IPS-20b (cell line): ENCODE measurements around the gene CYFIP1.
A peak's percentile ranks its signal among the peaks of the same experiment; 100 is the strongest.
"Not testable (repeated sequence)": the region's sequence is repeated elsewhere in the genome, so short reads cannot be mapped to it uniquely, and the experiment has no call there.

ENCODE experiments used
- H3K27ac ChIP-seq: one replicate; pipeline ENCODE4 v1.5.1; 2013; ENCODE audit warnings: low read length
- H3K27me3 ChIP-seq: 2 replicates; pipeline ENCODE4 v1.6.1; 2013; ENCODE audit warnings: mild to moderate bottlenecking, low read length, inconsistent platforms; ENCODE audit not compliant: insufficient read depth
- H3K36me3 ChIP-seq: 2 replicates; pipeline ENCODE4 v1.6.1; 2013; ENCODE audit warnings: low read depth, mild to moderate bottlenecking, inconsistent platforms, low read length, moderate library complexity; ENCODE audit not compliant: insufficient read depth
- H3K4me1 ChIP-seq: 2 replicates; pipeline ENCODE4 v1.6.1; 2013; ENCODE audit warnings: mild to moderate bottlenecking, control low read depth, inconsistent platforms, low read length, moderate library complexity; ENCODE audit not compliant: insufficient read depth
- H3K4me3 ChIP-seq: 2 replicates; pipeline ENCODE4 v1.5.1; 2013; ENCODE audit warnings: mild to moderate bottlenecking, low read length, inconsistent platforms
- H3K9ac ChIP-seq: 2 replicates; pipeline ENCODE4 v1.6.1; 2013; ENCODE audit warnings: low read depth, mild to moderate bottlenecking, inconsistent platforms, low read length, moderate library complexity
- H3K9me3 ChIP-seq: 2 replicates; pipeline ENCODE4 v1.6.1; 2013; ENCODE audit warnings: mild to moderate bottlenecking, low read depth, low read length, inconsistent platforms; ENCODE audit not compliant: insufficient read depth

CYFIP1 gene

DNA sequence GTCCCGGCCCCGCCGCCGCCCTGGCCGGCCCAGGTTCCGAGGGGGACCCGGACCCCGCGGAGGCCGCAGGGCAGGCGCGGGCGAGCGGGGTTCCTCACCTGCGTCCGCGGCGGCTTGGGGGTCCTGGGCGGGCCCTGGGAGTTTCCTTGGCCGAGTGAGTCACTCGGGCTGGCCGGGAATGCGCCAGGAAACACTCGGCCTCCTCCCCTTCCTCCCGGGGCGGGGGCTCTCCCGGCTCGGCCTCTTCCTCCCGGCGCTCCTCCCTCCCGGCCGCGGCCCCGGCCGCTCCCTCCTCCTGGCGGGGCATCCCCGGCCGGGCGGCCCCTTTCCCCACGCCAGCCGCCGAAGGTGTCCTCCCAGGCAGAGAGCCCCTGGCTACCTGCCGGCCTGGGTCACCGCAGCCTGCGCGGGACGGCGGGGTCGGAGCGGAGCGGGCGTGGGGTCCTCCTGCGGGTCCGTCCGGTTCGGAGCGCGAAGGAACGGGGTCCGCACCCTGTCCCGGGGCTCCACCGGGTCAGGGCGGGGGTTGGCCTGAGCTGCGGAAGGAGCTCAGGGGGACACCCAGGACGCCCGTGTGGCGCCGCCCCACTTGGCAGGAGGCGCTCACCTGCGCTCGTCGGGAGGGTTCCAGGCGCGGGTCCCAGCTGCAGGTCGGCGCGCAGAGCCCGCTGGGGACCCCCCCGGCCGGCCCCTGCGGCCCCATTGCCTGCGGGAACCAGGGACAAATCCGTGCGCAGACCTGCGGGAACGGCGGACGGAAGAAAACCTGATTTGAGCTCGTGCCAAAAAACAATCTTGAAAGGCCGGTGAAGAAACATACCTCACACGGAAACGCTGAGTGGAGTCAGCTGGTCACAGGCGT is at the start of gene CYFIP1:
CYFIP1 (minus strand) TSS at position 180 of the 862 bp plus-strand sequence. CDS start 33,083 bp downstream, outside the sequence.
- Histone ChIP-seq H3K4me3 (peak within 1 kb of the TSS; percentile 85), H3K27ac (no peak within 1 kb of the TSS), H3K4me1 (peaks cover 6% of the 10 kb centered on the region; the same call in 1 of the 2 replicates), H3K9ac (peak within 1 kb of the TSS; percentile 81), H3K9me3 (no peaks in the 10 kb centered on the region), H3K27me3 (peaks cover 43% of the 10 kb centered on the region), H3K36me3 (no peaks in the 10 kb centered on the region)

DNA sequence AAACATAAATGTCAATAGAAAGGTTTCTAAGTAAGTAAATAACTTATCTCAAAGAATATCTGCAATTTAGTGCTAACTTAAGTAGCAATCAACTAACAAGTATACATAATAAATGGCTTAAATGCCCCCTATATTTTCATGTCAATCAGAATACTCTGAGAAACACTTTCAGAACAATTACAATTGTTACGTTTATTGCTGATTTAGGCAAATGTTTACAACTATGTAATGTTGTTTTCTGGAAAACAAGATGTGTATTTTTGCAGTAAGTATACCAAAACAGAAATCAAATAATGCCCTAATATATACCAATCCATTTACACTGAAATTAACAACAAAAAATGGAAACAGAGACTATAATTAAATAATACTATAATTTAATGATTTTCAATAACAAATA is 46.0 kb upstream of the CYFIP1 start:
- Histone ChIP-seq H3K4me3 (no peak overlapping the region), H3K27me3 (no peaks in the 10 kb centered on the region), H3K27ac (no peak overlapping the region), H3K36me3 (peaks cover 96% of the 10 kb centered on the region), H3K9me3 (no peaks in the 10 kb centered on the region), H3K9ac (no peak overlapping the region), H3K4me1 (no peaks in the 10 kb centered on the region)

DNA sequence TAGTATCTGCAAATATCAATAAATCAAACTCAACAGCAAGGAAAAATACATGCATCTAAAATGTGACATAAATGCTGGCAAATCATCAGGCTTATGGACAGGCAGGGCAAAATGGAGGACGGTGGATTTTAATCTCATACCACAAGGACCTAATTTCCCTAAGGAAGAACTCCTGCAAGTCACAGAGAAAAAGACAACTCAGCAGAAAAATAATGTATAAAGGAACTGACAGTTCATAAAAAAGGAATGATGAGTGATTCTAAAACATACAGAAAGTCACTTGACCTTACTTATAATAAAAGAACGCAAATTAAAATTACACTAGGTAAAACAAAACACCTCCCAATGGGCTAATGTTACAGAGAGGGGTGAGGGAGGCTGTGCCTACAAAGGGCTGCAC is 42.0 kb upstream of the CYFIP1 start:
- Histone ChIP-seq H3K27me3 (no peaks in the 10 kb centered on the region), H3K4me1 (no peaks in the 10 kb centered on the region), H3K27ac (no peak overlapping the region), H3K9me3 (no peaks in the 10 kb centered on the region), H3K9ac (no peak overlapping the region), H3K36me3 (peaks cover 91% of the 10 kb centered on the region), H3K4me3 (no peak overlapping the region)

DNA sequence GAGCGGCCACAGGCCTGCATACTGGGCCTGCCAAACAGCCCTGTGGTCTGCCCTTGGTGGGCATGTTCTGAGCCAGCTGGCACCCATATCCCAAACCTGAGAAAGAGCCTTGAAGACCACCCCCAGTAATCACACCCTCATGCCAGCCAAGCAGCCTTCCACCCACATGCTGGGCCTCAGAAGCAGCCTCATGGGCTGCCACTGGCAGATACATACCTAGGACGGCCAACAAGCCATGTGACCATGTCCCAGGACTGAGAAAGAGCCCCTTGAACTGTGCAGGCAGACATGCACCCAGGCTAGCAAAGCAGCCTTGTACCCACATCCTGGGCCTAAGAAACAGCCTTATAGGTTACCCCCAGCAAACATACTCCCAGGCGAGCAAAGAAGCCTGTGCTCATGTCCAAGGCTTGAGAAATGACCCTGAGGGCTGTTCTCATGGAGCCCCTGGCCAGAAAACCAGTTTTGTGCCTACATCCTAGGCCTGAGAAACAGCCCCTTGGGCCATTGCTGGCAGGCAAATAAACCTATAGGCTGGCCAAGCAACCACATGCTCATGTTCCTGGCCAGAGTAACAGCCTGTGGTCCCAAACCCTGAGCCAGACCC is 34.3 kb upstream of the CYFIP1 start:
- no peak overlapping the region for H3K4me3 ChIP-seq
- no peaks in the 10 kb centered on the region for H3K4me1 ChIP-seq
- peaks cover 81% of the 10 kb centered on the region for H3K36me3 ChIP-seq
- H3K27ac ChIP-seq, result no peak overlapping the region
- H3K27me3 ChIP-seq, result no peaks in the 10 kb centered on the region
- H3K9me3 ChIP-seq, result no peaks in the 10 kb centered on the region
- no peak overlapping the region for H3K9ac ChIP-seq

DNA sequence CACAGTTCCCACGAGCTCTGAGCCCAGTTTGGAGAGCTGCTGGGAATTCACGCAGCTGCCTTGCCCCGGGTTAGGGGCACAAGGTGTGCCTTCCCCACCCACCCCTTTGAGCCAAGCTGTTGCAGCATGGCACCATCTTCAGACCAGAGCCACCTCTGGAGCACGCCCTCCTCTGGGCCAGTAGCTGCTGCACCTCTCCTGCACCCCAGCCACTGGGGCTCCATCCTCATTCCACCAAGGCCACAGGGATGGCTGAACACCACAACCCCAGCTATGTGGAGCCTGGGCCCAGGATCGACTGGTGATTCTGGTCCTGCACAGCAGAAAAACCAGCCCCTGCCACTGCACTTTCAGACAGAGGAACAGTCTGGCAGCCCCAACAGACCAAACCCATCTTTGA is 33.5 kb upstream of the CYFIP1 start:
- H3K9me3 ChIP-seq, result no peaks in the 10 kb centered on the region
- no peak overlapping the region for H3K9ac ChIP-seq
- H3K4me1 ChIP-seq, result no peaks in the 10 kb centered on the region
- H3K36me3 ChIP-seq, result peaks cover 80% of the 10 kb centered on the region
- no peak overlapping the region for H3K27ac ChIP-seq
- H3K27me3 ChIP-seq, result no peaks in the 10 kb centered on the region
- H3K4me3 ChIP-seq, result no peak overlapping the region

DNA sequence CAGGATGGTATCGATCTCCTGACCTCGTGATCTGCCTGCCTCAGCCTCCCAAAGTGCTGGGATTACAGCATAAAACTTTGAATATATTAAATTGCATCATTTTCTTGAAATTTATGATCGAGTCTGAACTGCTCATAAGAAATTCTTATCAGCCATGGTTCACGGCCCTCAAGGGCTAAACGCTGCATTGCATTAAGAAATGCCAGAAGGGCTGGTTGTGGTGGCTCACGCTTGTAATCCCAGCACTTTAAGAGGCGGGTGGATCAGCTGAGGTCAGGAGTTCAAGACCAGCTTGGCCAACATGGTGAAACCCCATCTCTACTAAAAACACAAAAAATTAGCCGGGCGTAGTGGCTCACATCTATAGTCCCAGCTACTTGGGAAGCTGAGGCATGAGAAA is 32.4 kb upstream of the CYFIP1 start:
- peaks cover 78% of the 10 kb centered on the region for H3K36me3 ChIP-seq
- not testable (repeated sequence) for H3K4me3 ChIP-seq, H3K9me3 ChIP-seq, H3K27me3 ChIP-seq, H3K27ac ChIP-seq, H3K9ac ChIP-seq, H3K4me1 ChIP-seq

DNA sequence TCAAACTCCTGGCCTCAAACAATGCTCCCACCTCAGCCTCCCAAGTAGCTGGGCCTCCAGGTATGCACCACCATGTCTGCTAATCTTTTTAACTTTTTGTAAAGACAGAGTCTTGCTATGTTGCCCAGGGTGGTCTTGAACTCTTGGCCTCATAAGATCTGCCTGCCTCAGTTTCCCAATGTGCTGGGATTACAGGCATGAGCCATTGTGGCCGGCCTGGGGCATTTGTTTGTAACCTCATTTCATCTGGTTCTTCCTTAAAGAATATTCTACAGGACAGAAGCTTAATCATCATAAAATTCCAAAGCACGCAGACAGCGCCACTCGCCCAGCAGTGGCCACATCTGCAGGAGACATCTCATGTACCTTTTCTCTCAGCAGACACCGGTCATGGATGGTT is 23.6 kb upstream of the CYFIP1 start:
- no peak overlapping the region for H3K27ac ChIP-seq
- H3K36me3 ChIP-seq, result peaks cover 85% of the 10 kb centered on the region
- no peaks in the 10 kb centered on the region for H3K9me3 ChIP-seq
- H3K27me3 ChIP-seq, result no peaks in the 10 kb centered on the region
- H3K4me1 ChIP-seq, result no peaks in the 10 kb centered on the region
- H3K4me3 ChIP-seq, result no peak overlapping the region
- no peak overlapping the region for H3K9ac ChIP-seq

DNA sequence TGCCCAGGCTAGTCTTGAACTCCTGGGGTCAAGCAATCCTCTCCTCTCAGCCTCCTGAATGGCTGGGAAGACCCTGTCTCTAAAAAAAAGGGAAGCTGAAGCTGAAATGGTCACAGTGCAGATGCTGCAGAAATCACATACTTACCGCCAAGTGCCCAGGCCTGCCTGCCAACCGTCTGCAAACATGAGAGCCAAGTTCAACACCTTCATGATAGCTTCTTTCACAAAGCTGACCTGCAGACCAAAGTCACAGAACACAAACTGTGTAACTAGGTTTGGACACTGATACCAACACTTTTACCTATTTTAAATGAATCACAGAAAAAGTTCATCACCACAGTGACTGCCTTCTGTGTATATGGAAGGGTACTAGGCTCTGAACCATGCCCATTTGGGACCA is 22.8 kb upstream of the CYFIP1 start:
- no peak overlapping the region for H3K27ac ChIP-seq
- no peaks in the 10 kb centered on the region for H3K27me3 ChIP-seq
- H3K4me1 ChIP-seq, result no peaks in the 10 kb centered on the region
- H3K36me3 ChIP-seq, result peaks cover 79% of the 10 kb centered on the region
- no peak overlapping the region for H3K9ac ChIP-seq
- H3K4me3 ChIP-seq, result no peak overlapping the region
- no peaks in the 10 kb centered on the region for H3K9me3 ChIP-seq

DNA sequence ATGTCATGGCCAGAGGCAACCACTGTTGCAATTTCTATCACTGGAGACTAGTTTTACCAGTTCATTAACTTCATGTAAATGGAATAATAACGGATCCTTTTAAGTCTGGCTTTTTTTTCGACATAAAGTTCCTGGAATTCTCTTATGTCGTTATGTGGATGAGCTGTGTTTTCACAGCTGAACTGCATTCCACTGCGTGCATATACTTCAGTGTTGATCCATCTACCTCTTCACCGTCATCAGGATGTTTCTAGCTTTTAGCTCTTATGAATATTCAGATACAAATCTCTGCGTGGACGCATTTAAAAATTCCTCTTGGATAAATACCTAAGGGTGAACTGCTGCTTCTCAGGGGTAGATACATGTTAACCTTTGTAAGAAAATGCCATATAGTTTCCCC is 15.6 kb upstream of the CYFIP1 start:
- no peaks in the 10 kb centered on the region for H3K27me3 ChIP-seq
- no peaks in the 10 kb centered on the region for H3K4me1 ChIP-seq
- H3K36me3 ChIP-seq, result peaks cover 36% of the 10 kb centered on the region
- H3K9ac ChIP-seq, result no peak overlapping the region
- no peak overlapping the region for H3K4me3 ChIP-seq
- H3K9me3 ChIP-seq, result no peaks in the 10 kb centered on the region
- no peak overlapping the region for H3K27ac ChIP-seq

DNA sequence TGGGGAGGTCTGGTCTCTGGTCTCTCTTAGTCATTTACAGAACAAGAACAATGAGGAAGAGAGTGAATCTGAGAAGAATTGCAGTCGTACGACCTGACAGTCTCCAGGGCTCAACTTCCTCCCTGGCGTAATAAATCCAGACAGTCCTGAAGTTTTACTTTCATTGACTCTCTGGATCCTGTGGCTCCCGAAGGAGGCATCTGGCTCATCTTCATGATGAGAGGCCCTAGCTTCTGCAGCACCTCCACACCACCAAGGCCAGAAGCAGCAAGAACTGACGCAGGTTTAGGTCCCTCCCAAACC is 11.8 kb upstream of the CYFIP1 start:
- H3K9me3 ChIP-seq, result no peaks in the 10 kb centered on the region
- H3K27me3 ChIP-seq, result no peaks in the 10 kb centered on the region
- no peak overlapping the region for H3K27ac ChIP-seq
- H3K9ac ChIP-seq, result no peak overlapping the region
- H3K4me3 ChIP-seq, result no peak overlapping the region
- H3K4me1 ChIP-seq, result no peaks in the 10 kb centered on the region
- H3K36me3 ChIP-seq, result peaks cover 13% of the 10 kb centered on the region

DNA sequence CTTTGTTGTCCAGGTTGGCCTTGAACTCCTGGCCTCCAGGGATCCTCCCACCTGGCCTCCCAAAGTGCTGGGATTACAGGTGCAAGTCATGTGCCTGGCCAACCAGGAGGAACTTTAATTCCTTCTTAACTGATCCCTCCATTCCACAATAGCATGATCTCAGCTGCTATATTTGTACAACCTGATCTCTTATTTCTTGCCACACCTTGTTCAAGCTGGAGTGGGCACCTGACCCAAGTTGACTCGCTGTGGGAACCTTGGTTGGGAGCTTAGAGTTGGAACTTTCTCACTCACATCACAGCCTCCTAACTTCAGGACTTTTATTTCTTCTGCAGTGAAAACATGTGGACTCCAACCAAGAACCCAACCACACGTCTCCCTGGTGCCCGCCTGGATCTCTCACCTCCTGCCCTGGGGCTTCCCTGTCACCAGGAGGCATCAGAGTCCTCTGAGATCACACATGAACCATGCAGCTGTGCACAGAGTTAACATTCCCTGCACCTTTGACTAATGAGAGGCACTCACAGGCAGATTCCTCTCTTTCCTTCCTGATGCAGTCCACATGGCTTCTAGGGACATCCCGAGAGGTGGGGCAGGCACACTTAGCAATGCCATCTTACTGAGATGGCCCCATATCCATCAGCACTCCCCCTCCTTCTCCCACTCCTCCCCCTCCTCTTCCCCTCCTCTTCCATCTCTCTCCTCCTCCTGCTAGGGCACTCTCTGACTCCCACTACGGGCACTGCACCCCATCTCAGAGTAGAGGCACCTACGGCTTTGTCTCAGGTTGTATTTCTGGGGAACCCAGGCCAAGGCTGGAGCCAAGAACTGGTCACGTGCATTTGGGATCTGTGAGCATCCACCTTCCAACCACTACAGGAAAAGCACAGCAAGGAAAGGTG is 9.7 kb upstream of the CYFIP1 start:
- no peaks in the 10 kb centered on the region for H3K4me1 ChIP-seq

More for the DNA sequence above, 9.7 kb upstream of the CYFIP1 start:
- peaks cover 12% of the 10 kb centered on the region for H3K36me3 ChIP-seq
- no peak overlapping the region for H3K9ac ChIP-seq
- no peaks in the 10 kb centered on the region for H3K27me3 ChIP-seq
- no peak overlapping the region for H3K27ac ChIP-seq
- no peaks in the 10 kb centered on the region for H3K9me3 ChIP-seq
- H3K4me3 ChIP-seq, result no peak overlapping the region
